Measurements from ENCODE around the gene ATG2B. TPM values are rescaled to one million over a fixed set of nuclear protein-coding genes. Genes with fewer than 3 reads are reported as not detected.

The ATG2B gene
- total and polyA plus RNA-seq, 10 of the 15 experiments (the other 5 are each of a cell fraction or from before 2014, with no cell fraction given) = 0.84 to 15.4 (median 9.9) TPM

DNA sequence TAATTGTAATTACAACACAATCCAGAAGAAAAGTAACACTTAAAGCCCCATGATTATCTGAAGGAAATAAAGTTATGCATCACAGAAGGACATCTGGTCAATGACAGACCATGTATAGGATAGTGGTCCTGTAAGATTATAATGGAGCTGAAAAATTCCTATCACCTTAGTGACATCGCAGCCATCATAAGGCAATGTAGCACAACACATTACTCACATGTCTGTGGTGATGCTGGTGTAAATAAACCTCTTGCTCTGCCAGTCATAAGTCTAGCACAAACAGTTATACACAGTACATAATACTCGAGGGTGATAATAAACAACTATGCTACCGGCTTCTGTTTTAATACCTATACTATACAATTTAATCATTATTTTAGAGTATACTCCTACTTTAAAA lies 11.2 kb downstream of the ATG2B start:
- Histone ChIP-seq H3K4me3 (no peak overlapping the region), H2AFZ (ENCODE audit: control insufficient read depth, low read depth, low read length) (no peak overlapping the region), H3K9me3 (replicated peaks; ENCODE audit: control insufficient read depth, insufficient read depth, low read length) (no peaks in the 10 kb centered on the region), H3K4me1 (ENCODE audit: control insufficient read depth, insufficient read depth, low read length) (no peaks in the 10 kb centered on the region), H3K27me3 (replicated peaks in 1 of 2; ENCODE audit: control insufficient read depth in 2 of 2, insufficient read depth in 2 of 2, low read length in 1 of 2) (no peaks in the 10 kb centered on the region), H3K4me2 (ENCODE audit: control insufficient read depth, insufficient read depth) (no peak overlapping the region), H3K9ac (ENCODE audit: control insufficient read depth, insufficient read depth, low read length) (no peak overlapping the region), H3K36me3 (ENCODE audit: control insufficient read depth in 2 of 2, insufficient read depth in 2 of 2, low read length in 1 of 2) (no peaks in the 10 kb centered on the region), H3K27ac (ENCODE audit: control insufficient read depth, insufficient read depth) (no peak overlapping the region), H3K79me2 (ENCODE audit: control insufficient read depth, insufficient read depth, low read length) (no peaks in the 10 kb centered on the region), H4K20me1 (ENCODE audit: control insufficient read depth, insufficient read depth) (no peaks in the 10 kb centered on the region)
- FAIRE-seq (no peak), ATAC-seq (no peak), DNase-seq (ENCODE audit: low read depth, low spot score) (no peak)
- ChIA-PET CTCF (interaction anchor here (0.9 kb wide), 1 partner anchor 29 kb away, joined by 3 read pairs; no protein-coding TSS in a partner anchor), RAD21 (ENCODE audit: unreplicated experiment) (no interaction called here), POLR2A (no interaction called here), SMC1A (ENCODE audit: uncharacterized antibody, unreplicated experiment) (no interaction called here)
- WGBS (ENCODE audit: insufficient coverage, insufficient replicate concordance, low lambda C conversion rate, missing lambda C conversion rate) = 96% methylated on average over 3 of the region's 3 CpGs
- in situ Hi-C loops (cut with MboI) (no loop called here), intact Hi-C loops (cut with micrococcal nuclease; ENCODE audit: unreplicated experiment) (no loop called here)
- no TSS peak for BruUV-seq (replicated peaks)
- TF ChIP-seq CHD2 (IDR thresholded peaks at IDR 0.05; ENCODE audit: borderline replicate concordance, low read depth, low read length) (no peak), YY1 (IDR thresholded peaks at IDR 0.05; ENCODE audit: low read depth, low read length) (no peak), RFX5 (IDR thresholded peaks at IDR 0.05; ENCODE audit: low read depth, low read length) (no peak), GATAD2B (conservative IDR thresholded peaks at IDR 0.05; ENCODE audit: low read depth) (no peak), SMAD1 (IDR thresholded peaks at IDR 0.05; ENCODE audit: low read depth, partially characterized antibody) (no peak), POLR2AphosphoS5 (IDR thresholded peaks at IDR 0.05; ENCODE audit: low read length) (no peak), MLLT1 (IDR thresholded peaks at IDR 0.05) (no peak), ZSCAN29 (IDR thresholded peaks at IDR 0.05) (no peak), MTA2 (IDR thresholded peaks at IDR 0.05; ENCODE audit: low read depth) (no peak), BCL11A (IDR thresholded peaks at IDR 0.05; ENCODE audit: low read depth, low read length) (no peak), CBX5 (IDR thresholded peaks at IDR 0.05; ENCODE audit: low read depth) (no peak), MYB (IDR thresholded peaks at IDR 0.05; ENCODE audit: borderline replicate concordance, low read depth, low read length) (no peak)
- TF ChIP-seq, protein P1, sequence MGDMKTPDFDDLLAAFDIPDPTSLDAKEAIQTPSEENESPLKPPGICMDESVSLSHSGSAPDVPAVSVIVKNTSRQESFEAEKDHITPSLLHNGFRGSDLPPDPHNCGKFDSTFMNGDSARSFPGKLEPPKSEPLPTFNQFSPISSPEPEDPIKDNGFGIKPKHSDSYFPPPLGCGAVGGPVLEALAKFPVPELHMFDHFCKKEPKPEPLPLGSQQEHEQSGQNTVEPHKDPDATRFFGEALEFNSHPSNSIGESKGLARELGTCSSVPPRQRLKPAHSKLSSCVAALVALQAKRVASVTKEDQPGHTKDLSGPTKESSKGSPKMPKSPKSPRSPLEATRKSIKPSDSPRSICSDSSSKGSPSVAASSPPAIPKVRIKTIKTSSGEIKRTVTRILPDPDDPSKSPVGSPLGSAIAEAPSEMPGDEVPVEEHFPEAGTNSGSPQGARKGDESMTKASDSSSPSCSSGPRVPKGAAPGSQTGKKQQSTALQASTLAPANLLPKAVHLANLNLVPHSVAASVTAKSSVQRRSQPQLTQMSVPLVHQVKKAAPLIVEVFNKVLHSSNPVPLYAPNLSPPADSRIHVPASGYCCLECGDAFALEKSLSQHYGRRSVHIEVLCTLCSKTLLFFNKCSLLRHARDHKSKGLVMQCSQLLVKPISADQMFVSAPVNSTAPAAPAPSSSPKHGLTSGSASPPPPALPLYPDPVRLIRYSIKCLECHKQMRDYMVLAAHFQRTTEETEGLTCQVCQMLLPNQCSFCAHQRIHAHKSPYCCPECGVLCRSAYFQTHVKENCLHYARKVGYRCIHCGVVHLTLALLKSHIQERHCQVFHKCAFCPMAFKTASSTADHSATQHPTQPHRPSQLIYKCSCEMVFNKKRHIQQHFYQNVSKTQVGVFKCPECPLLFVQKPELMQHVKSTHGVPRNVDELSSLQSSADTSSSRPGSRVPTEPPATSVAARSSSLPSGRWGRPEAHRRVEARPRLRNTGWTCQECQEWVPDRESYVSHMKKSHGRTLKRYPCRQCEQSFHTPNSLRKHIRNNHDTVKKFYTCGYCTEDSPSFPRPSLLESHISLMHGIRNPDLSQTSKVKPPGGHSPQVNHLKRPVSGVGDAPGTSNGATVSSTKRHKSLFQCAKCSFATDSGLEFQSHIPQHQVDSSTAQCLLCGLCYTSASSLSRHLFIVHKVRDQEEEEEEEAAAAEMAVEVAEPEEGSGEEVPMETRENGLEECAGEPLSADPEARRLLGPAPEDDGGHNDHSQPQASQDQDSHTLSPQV (IDR thresholded peaks at IDR 0.05) = no peak
- TF ChIP-seq, protein P2, sequence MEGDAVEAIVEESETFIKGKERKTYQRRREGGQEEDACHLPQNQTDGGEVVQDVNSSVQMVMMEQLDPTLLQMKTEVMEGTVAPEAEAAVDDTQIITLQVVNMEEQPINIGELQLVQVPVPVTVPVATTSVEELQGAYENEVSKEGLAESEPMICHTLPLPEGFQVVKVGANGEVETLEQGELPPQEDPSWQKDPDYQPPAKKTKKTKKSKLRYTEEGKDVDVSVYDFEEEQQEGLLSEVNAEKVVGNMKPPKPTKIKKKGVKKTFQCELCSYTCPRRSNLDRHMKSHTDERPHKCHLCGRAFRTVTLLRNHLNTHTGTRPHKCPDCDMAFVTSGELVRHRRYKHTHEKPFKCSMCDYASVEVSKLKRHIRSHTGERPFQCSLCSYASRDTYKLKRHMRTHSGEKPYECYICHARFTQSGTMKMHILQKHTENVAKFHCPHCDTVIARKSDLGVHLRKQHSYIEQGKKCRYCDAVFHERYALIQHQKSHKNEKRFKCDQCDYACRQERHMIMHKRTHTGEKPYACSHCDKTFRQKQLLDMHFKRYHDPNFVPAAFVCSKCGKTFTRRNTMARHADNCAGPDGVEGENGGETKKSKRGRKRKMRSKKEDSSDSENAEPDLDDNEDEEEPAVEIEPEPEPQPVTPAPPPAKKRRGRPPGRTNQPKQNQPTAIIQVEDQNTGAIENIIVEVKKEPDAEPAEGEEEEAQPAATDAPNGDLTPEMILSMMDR (IDR thresholded peaks at IDR 0.05 in 2 of 3, conservative IDR thresholded peaks at IDR 0.05 in 1 of 3; ENCODE audit: control insufficient read depth in 2 of 3, extremely low read depth in 1 of 3, insufficient read depth in 1 of 3, low read depth in 3 of 3, low read length in 3 of 3) = no peak
- TF ChIP-seq, protein P3, sequence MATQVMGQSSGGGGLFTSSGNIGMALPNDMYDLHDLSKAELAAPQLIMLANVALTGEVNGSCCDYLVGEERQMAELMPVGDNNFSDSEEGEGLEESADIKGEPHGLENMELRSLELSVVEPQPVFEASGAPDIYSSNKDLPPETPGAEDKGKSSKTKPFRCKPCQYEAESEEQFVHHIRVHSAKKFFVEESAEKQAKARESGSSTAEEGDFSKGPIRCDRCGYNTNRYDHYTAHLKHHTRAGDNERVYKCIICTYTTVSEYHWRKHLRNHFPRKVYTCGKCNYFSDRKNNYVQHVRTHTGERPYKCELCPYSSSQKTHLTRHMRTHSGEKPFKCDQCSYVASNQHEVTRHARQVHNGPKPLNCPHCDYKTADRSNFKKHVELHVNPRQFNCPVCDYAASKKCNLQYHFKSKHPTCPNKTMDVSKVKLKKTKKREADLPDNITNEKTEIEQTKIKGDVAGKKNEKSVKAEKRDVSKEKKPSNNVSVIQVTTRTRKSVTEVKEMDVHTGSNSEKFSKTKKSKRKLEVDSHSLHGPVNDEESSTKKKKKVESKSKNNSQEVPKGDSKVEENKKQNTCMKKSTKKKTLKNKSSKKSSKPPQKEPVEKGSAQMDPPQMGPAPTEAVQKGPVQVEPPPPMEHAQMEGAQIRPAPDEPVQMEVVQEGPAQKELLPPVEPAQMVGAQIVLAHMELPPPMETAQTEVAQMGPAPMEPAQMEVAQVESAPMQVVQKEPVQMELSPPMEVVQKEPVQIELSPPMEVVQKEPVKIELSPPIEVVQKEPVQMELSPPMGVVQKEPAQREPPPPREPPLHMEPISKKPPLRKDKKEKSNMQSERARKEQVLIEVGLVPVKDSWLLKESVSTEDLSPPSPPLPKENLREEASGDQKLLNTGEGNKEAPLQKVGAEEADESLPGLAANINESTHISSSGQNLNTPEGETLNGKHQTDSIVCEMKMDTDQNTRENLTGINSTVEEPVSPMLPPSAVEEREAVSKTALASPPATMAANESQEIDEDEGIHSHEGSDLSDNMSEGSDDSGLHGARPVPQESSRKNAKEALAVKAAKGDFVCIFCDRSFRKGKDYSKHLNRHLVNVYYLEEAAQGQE (IDR thresholded peaks at IDR 0.05; ENCODE audit: low read depth, low read length) = no peak
